Peyer's patch (tissue), 4 donors: Measurements from ENCODE around the gene TCF12. TPM values are rescaled to one million over a fixed set of nuclear protein-coding genes. Genes with fewer than 3 reads are reported as not detected.
"Not testable (repeated sequence)": the region's sequence is repeated elsewhere in the genome, so short reads cannot be mapped to it uniquely, and the experiment has no call there.

Experiments used
- DNase-seq, 3 donors: peaks; one replicate each; pipeline ENCODE4 v3.0.0-alpha.2; 2017 to 2019
- H3K27ac ChIP-seq, 4 donors: fragments of 200-600 bp; sonication (generic); one replicate each; pipeline ENCODE4 v1.5.1; 2016 to 2019
- H3K27me3 ChIP-seq, 2 donors: fragments of 200-600 bp; sonication (generic); one replicate each; pipeline ENCODE4 v1.5.1; 2019
- H3K36me3 ChIP-seq, 3 donors: fragments of 200-600 bp; sonication (generic); one replicate each; pipeline ENCODE4 v1.5.1; 2016 to 2019
- H3K4me1 ChIP-seq, 4 donors: fragments of 200-600 bp; sonication (generic); one replicate each; pipeline ENCODE4 v1.5.1; 2016 to 2019
- H3K4me3 ChIP-seq, 4 donors: fragments of 200-600 bp; sonication (generic); 1 replicate in 3 of 4; 2 replicates in 1 of 4; pipeline ENCODE4 v1.5.1; 2016 to 2019; ENCODE audit warnings: mild to moderate bottlenecking in 1 of 4
- H3K9me3 ChIP-seq, 4 donors: fragments of 200-600 bp; sonication (generic); one replicate each; pipeline ENCODE4 v1.5.1; 2016 to 2019; ENCODE audit warnings: mild to moderate bottlenecking in 1 of 4
- CTCF ChIP-seq, 6 experiments: fragments of 450-650 bp in 4 of 6; fragments of 200-600 bp in 2 of 6; sonication (generic) in 1 of 6; IDR thresholded peaks; one replicate each; pipeline ENCODE4 v1.5.1; 2017 to 2019; ENCODE audit warnings: antibody characterized with exemption in 6 of 6, mild to moderate bottlenecking in 3 of 6, moderate library complexity in 1 of 6
- POLR2A ChIP-seq, 2 donors: fragments of 450-650 bp; IDR thresholded peaks; one replicate each; pipeline ENCODE4 v1.5.1; 2017; ENCODE audit warnings: antibody characterized with exemption in 2 of 2, mild to moderate bottlenecking in 2 of 2, moderate library complexity in 2 of 2
- total RNA-seq, 4 donors: library from RNA; depleted of rRNA; stranded (reverse); fragments of >200 nt; gene quantifications; one replicate each; pipeline ENCODE4 v1.1.0, GENCODE V29; 2016

Gene TCF12
- total RNA-seq, 4 donors from 2014 or later = 98.4 to 815 (median 215) TPM

- no peak for TF ChIP-seq POLR2A (IDR thresholded peaks at IDR 0.05)
- no peak for TF ChIP-seq CTCF (IDR thresholded peaks at IDR 0.05)
- Histone ChIP-seq H3K9me3 (no peaks in the 10 kb centered on the region), H3K4me3 (no peak overlapping the region), H3K36me3 (peaks cover 0 to 5% (median 0%) of the 10 kb centered on the region in 3 donors), H3K27ac (no peak overlapping the region), H3K4me1 (no peaks in the 10 kb centered on the region), H3K27me3 (no peaks in the 10 kb centered on the region)
- no peak for DNase-seq
These were observed 77.6 kb downstream of the TCF12 start for GRCh38 chr15:56996093-56996492.

GRCh38 chr15:56996746-56997470, 78.5 kb downstream of the TCF12 start:
- Histone ChIP-seq H3K9me3 (no peaks in the 10 kb centered on the region), H3K4me1 (no peaks in the 10 kb centered on the region), H3K4me3 (no peak overlapping the region), H3K27me3 (no peaks in the 10 kb centered on the region), H3K27ac (no peak overlapping the region), H3K36me3 (peaks cover 0 to 5% (median 0%) of the 10 kb centered on the region in 3 donors)
- no peak for TF ChIP-seq POLR2A (IDR thresholded peaks at IDR 0.05)
- no peak for TF ChIP-seq CTCF (IDR thresholded peaks at IDR 0.05)
- no peak for DNase-seq

GRCh38 chr15:57003418-57003817, 85.0 kb downstream of the TCF12 start:
- H3K4me3 ChIP-seq = no peak overlapping the region
- H3K27me3 ChIP-seq = no peaks in the 10 kb centered on the region
- no peak for DNase-seq
- H3K27ac ChIP-seq = no peak overlapping the region
- H3K36me3 ChIP-seq = no peaks in the 10 kb centered on the region
- no peak for TF ChIP-seq POLR2A (IDR thresholded peaks at IDR 0.05)
- no peak for TF ChIP-seq CTCF (IDR thresholded peaks at IDR 0.05)
- no peaks in the 10 kb centered on the region for H3K4me1 ChIP-seq
- no peaks in the 10 kb centered on the region for H3K9me3 ChIP-seq

GRCh38 chr15:57005244-57005643, 86.8 kb downstream of the TCF12 start:
- TF ChIP-seq POLR2A (IDR thresholded peaks at IDR 0.05) = no peak
- TF ChIP-seq CTCF (IDR thresholded peaks at IDR 0.05) = no peak
- Histone ChIP-seq H3K27ac (no peak overlapping the region), H3K4me1 (no peaks in the 10 kb centered on the region), H3K36me3 (no peaks in the 10 kb centered on the region), H3K27me3 (no peaks in the 10 kb centered on the region), H3K9me3 (no peaks in the 10 kb centered on the region), H3K4me3 (no peak overlapping the region)
- DNase-seq = no peak

- not testable (repeated sequence) for H3K9me3 ChIP-seq, H3K4me3 ChIP-seq, H3K36me3 ChIP-seq, H3K27me3 ChIP-seq, H3K4me1 ChIP-seq, H3K27ac ChIP-seq, DNase-seq
These were observed 89.4 kb downstream of the TCF12 start for GRCh38 chr15:57007797-57008196.

GRCh38 chr15:57010724-57011123, 92.3 kb downstream of the TCF12 start:
- Histone ChIP-seq H3K4me3 (no peak overlapping the region), H3K36me3 (no peaks in the 10 kb centered on the region), H3K27me3 (no peaks in the 10 kb centered on the region), H3K27ac (no peak overlapping the region), H3K4me1 (no peaks in the 10 kb centered on the region), H3K9me3 (no peaks in the 10 kb centered on the region)
- no peak for DNase-seq
- no peak for TF ChIP-seq CTCF (IDR thresholded peaks at IDR 0.05)
